Keratinocyte (primary cell): Measurements from ENCODE around the gene DDX41. TPM values are rescaled to one million over a fixed set of nuclear protein-coding genes. Genes with fewer than 3 reads are reported as not detected.

ENCODE experiments used
- DNase-seq: peaks from one replicate; pipeline ENCODE4 v3.0.0-alpha.2; 2011; ENCODE audit warnings: low read depth, missing footprints, low spot score
- FAIRE-seq: peaks from 2 replicates; lab custom pipeline; 2011; peaks lifted over from hg19 to GRCh38; lab: Jason Lieb, UNC
- H2AFZ ChIP-seq: 2 replicates; pipeline ENCODE4 v1.6.0; 2012; ENCODE audit warnings: low read length, control low read depth, inconsistent platforms; ENCODE audit not compliant: control insufficient read depth
- H3K27ac ChIP-seq: 2 replicates; pipeline ENCODE4 v1.5.1; 2011; ENCODE audit warnings: low read length; ENCODE audit not compliant: control insufficient read depth, insufficient read depth
- H3K27me3 ChIP-seq: 3 replicates; pipeline ENCODE4 v1.6.0; 2011; ENCODE audit warnings: low read length; ENCODE audit not compliant: control insufficient read depth, insufficient read depth; ENCODE audit errors: extremely low read depth
- H3K36me3 ChIP-seq, 2 experiments: 2 replicates in 1 of 2; 3 replicates in 1 of 2; pipeline ENCODE4 v1.5.1; 2011; ENCODE audit warnings: low read length in 2 of 2, mild to moderate bottlenecking in 1 of 2; ENCODE audit not compliant: control insufficient read depth in 2 of 2, insufficient read depth in 2 of 2; ENCODE audit errors: extremely low read depth in 1 of 2
- H3K4me1 ChIP-seq: 3 replicates; pipeline ENCODE4 v1.5.1; 2011; ENCODE audit warnings: low read length; ENCODE audit not compliant: control insufficient read depth, insufficient read depth; ENCODE audit errors: extremely low read depth
- H3K4me2 ChIP-seq: 3 replicates; pipeline ENCODE4 v1.6.0; 2011; ENCODE audit warnings: low read depth, low read length; ENCODE audit not compliant: control insufficient read depth, insufficient read depth; ENCODE audit errors: extremely low read depth
- H3K4me3 ChIP-seq, 3 experiments: fragments of 200-600 bp in 1 of 3; sonication (generic) in 1 of 3; 2 replicates in 2 of 3; 3 replicates in 1 of 3; pipeline ENCODE4 v1.5.1; 2011 to 2016; ENCODE audit warnings: low read length in 3 of 3, mild to moderate bottlenecking in 3 of 3, control low read depth in 2 of 3, inconsistent platforms in 1 of 3, low read depth in 1 of 3, mixed read lengths in 1 of 3, mixed run types in 1 of 3, moderate library complexity in 1 of 3; ENCODE audit not compliant: control insufficient read depth in 2 of 3, insufficient read depth in 2 of 3; ENCODE audit errors: extremely low read depth in 1 of 3
- H3K79me2 ChIP-seq: 2 replicates; pipeline ENCODE4 v1.6.0; 2012; ENCODE audit warnings: low read length; ENCODE audit not compliant: control insufficient read depth, insufficient read depth
- H3K9ac ChIP-seq: 3 replicates; pipeline ENCODE4 v1.6.0; 2011; ENCODE audit warnings: low read length; ENCODE audit not compliant: control insufficient read depth, insufficient read depth; ENCODE audit errors: extremely low read depth
- H3K9me1 ChIP-seq: 3 replicates; pipeline ENCODE4 v1.6.0; 2011; ENCODE audit warnings: low read length; ENCODE audit not compliant: control insufficient read depth, insufficient read depth; ENCODE audit errors: extremely low read depth
- H3K9me3 ChIP-seq: 2 replicates; pipeline ENCODE4 v1.5.1; 2012; ENCODE audit warnings: low read depth, low read length; ENCODE audit not compliant: control insufficient read depth
- H4K20me1 ChIP-seq: 3 replicates; pipeline ENCODE4 v1.6.0; 2011; ENCODE audit warnings: low read length; ENCODE audit not compliant: control insufficient read depth, insufficient read depth; ENCODE audit errors: extremely low read depth
- CTCF ChIP-seq, 3 experiments: IDR thresholded peaks in 1 of 3; conservative IDR thresholded peaks in 1 of 3; optimal IDR thresholded peaks in 1 of 3; 2 replicates in 2 of 3; 3 replicates in 1 of 3; pipeline versions ENCODE3 to v1.5.1; 2011; ENCODE audit warnings: low read length in 3 of 3, mild to moderate bottlenecking in 3 of 3, moderate library complexity in 2 of 3, control low read depth in 1 of 3, inconsistent platforms in 1 of 3; ENCODE audit not compliant: insufficient read depth in 2 of 3; ENCODE audit errors: extremely low read depth in 1 of 3
- EZH2 ChIP-seq: IDR thresholded peaks from one replicate; pipeline ENCODE4 v1.6.1; 2012; ENCODE audit warnings: inconsistent platforms, mild to moderate bottlenecking, low read length, moderate library complexity
- dilution Hi-C: fragments of 300-500 bp; cut with MboI; formaldehyde crosslinking; loops from one replicate; pipeline ENCODE4 v1.7.0; 2020; ENCODE audit warnings: low sequenced_read_pairs; ENCODE audit not compliant: extremely low pct_ligation_motif_present
- polyA plus RNA-seq, 5 experiments: library from polyadenylated mRNA; depleted of rRNA in 3 of 5; stranded (reverse) in 3 of 5; stranded (forward) in 1 of 5; unstranded in 1 of 5; fragments of >200 nt; gene quantifications; 1 replicate in 1 of 5; 2 replicates in 3 of 5; 3 replicates in 1 of 5; pipeline versions ENCODE4 v1.2.1 to v1.2.3, GENCODE V29; 2011 to 2012; ENCODE audit warnings: missing spikeins in 2 of 5, low read depth in 1 of 5, low replicate concordance in 1 of 5

DDX41 gene
- polyA plus RNA-seq, 1 donor (not counting 4 experiments of a cell fraction or from before 2014, with no cell fraction given), result 71.3 TPM

GRCh38 chr5:177492841-177493240 lies 23.9 kb downstream of the DDX41 start:
- Histone ChIP-seq H3K9me3 (no peaks in the 10 kb centered on the region), H3K4me2 (no peak overlapping the region), H3K36me3 (peaks cover 25 to 37% of the 10 kb centered on the region in 2 experiments), H2AFZ (no peak overlapping the region), H4K20me1 (peaks cover 5% of the 10 kb centered on the region), H3K9ac (no peak overlapping the region), H3K79me2 (peaks cover 29% of the 10 kb centered on the region), H3K27me3 (no peaks in the 10 kb centered on the region), H3K9me1 (peaks cover 4% of the 10 kb centered on the region), H3K27ac (no peak overlapping the region), H3K4me3 (no peak overlapping the region), H3K4me1 (peaks cover 34% of the 10 kb centered on the region)
- TF ChIP-seq EZH2 (no peak), CTCF (optimal IDR thresholded peaks at IDR 0.05 in 1 of 3, IDR thresholded peaks at IDR 0.05 in 1 of 3, conservative IDR thresholded peaks at IDR 0.05 in 1 of 3; ENCODE audit: extremely low read depth in 1 of 3, insufficient read depth in 2 of 3, low read length in 3 of 3) (no peak)
- DNase-seq, result no peak
- dilution Hi-C loops, result no loop called here
- no peak for FAIRE-seq

DNA sequence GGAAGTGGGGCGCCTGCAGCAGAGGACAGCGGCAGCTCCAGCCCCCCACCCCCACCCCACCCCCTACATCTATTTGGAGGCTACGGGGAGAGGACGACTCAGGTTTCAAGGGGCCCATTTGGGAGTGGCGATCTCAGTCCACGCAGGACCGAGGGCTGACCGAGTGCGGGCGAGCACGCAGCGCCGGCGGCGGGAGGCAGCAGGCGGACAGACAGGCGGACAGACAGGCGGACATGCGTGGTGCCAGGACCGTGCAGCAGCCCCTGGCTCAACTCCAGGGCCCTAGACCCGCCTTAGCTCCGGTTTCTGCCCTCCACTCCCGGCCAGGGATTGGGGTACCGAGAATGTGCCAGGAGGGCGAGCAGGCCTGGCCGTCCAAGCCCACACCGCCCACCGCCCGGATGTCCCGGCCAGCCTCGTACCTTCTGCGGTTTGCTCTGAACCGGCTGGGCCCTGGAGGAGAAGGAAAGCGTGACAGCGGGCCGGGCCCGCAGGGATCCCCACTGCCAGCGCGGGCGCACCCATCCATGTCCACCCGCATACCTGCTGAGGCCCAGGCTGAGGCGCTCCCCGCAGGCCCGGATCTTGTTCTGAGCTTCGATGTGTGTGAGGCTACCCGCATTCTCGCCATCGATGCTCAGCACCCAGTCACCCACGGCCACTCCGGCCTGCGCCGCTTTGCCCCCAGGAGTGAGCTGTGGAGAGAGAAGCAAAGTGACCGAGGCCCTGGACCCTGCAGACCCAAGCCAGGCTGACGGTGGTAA lies 24.6 kb downstream of the DDX41 start:
- H3K27ac ChIP-seq, result no peak overlapping the region
- no peak overlapping the region for H2AFZ ChIP-seq
- no peaks in the 10 kb centered on the region for H3K27me3 ChIP-seq
- H3K9ac ChIP-seq, result no peak overlapping the region
- DNase-seq (no peak), FAIRE-seq (no peak)
- peaks cover 7% of the 10 kb centered on the region for H4K20me1 ChIP-seq
- peaks cover 32 to 44% of the 10 kb centered on the region in 2 experiments for H3K36me3 ChIP-seq
- peaks cover 4% of the 10 kb centered on the region for H3K9me1 ChIP-seq
- H3K79me2 ChIP-seq, result peaks cover 29% of the 10 kb centered on the region
- TF ChIP-seq CTCF (optimal IDR thresholded peaks at IDR 0.05 in 1 of 3, IDR thresholded peaks at IDR 0.05 in 1 of 3, conservative IDR thresholded peaks at IDR 0.05 in 1 of 3; ENCODE audit: extremely low read depth in 1 of 3, insufficient read depth in 2 of 3, low read length in 3 of 3) (no peak), EZH2 (no peak)
- dilution Hi-C loops, result no loop called here
- no peak overlapping the region for H3K4me3 ChIP-seq
- H3K9me3 ChIP-seq, result no peaks in the 10 kb centered on the region
- H3K4me1 ChIP-seq, result peaks cover 32% of the 10 kb centered on the region
- H3K4me2 ChIP-seq, result no peak overlapping the region
